SK-N-SH treated with all-trans-retinoic acid at 6 μM for 48 hours (cell line): ENCODE results near the gene TMEM37.

Source experiments
- CSRNP3 ChIP-seq: fragments of 250-450 bp; sonication (Bioruptor Pico); IDR thresholded peaks from 2 replicates; pipeline ENCODE4 v1.5.1; 2021; ENCODE audit warnings: mild to moderate bottlenecking, moderate library complexity
- GLIS3 ChIP-seq: fragments of 250-450 bp; sonication (Bioruptor Pico); IDR thresholded peaks from 2 replicates; pipeline ENCODE4 v1.5.0; 2020; ENCODE audit warnings: mild to moderate bottlenecking, moderate library complexity
- ISL1 ChIP-seq: fragments of 250-450 bp; sonication (Bioruptor Pico); IDR thresholded peaks from 2 replicates; pipeline ENCODE4 v2.1.2; 2022; ENCODE audit warnings: mild to moderate bottlenecking, moderate library complexity
- PATZ1 ChIP-seq: fragments of 250-450 bp; sonication (Bioruptor Pico); IDR thresholded peaks from 2 replicates; pipeline ENCODE4 v1.8.0; 2020; ENCODE audit warnings: mild to moderate bottlenecking, moderate library complexity, borderline replicate concordance
- POU6F1 ChIP-seq: fragments of 250-450 bp; sonication (Bioruptor Pico); IDR thresholded peaks from 2 replicates; pipeline ENCODE4 v1.8.0; 2021; ENCODE audit warnings: low read depth, mild to moderate bottlenecking, moderate library complexity, borderline replicate concordance
- PPARA ChIP-seq: fragments of 250-450 bp; sonication (Bioruptor Pico); IDR thresholded peaks from 2 replicates; pipeline ENCODE4 v1.5.0; 2020; ENCODE audit warnings: mild to moderate bottlenecking, borderline replicate concordance
- TCF4 ChIP-seq: fragments of 250-450 bp; sonication (Bioruptor Pico); IDR thresholded peaks from 2 replicates; pipeline ENCODE4 v1.8.0; 2021; ENCODE audit warnings: mild to moderate bottlenecking, moderate library complexity, borderline replicate concordance
- TOX ChIP-seq: fragments of 250-450 bp; sonication (Bioruptor Pico); IDR thresholded peaks from 2 replicates; pipeline ENCODE4 v1.8.0; 2021; ENCODE audit warnings: mild to moderate bottlenecking, moderate library complexity, borderline replicate concordance
- TSHZ2 ChIP-seq: fragments of 250-450 bp; sonication (Bioruptor Pico); IDR thresholded peaks from 2 replicates; pipeline ENCODE4 v1.5.0; 2020; ENCODE audit warnings: mild to moderate bottlenecking, moderate library complexity
- ZC3H10 ChIP-seq: fragments of 250-450 bp; sonication (Bioruptor Pico); IDR thresholded peaks from 2 replicates; pipeline ENCODE4 v1.5.1; 2021; ENCODE audit warnings: mild to moderate bottlenecking, moderate library complexity
- ZNF70 ChIP-seq: fragments of 450-650 bp; formaldehyde crosslinking; IDR thresholded peaks from 2 replicates; pipeline ENCODE4 v1.5.0; 2020; ENCODE audit warnings: mild to moderate bottlenecking, moderate library complexity
- ZNF8 ChIP-seq: fragments of 450-650 bp; formaldehyde crosslinking; IDR thresholded peaks from 2 replicates; pipeline ENCODE4 v1.5.0; 2020; ENCODE audit warnings: mild to moderate bottlenecking, moderate library complexity

- TF ChIP-seq PPARA (CRISPR knock-in tag): no peak
- no peak for TF ChIP-seq PATZ1 (CRISPR knock-in tag)
- TF ChIP-seq TSHZ2 (CRISPR knock-in tag): no peak
- TF ChIP-seq TCF4 (CRISPR knock-in tag): no peak
- no peak for TF ChIP-seq CSRNP3 (CRISPR knock-in tag)
- TF ChIP-seq POU6F1 (CRISPR knock-in tag): no peak
- no peak for TF ChIP-seq ZNF70 (CRISPR knock-in tag)
- no peak for TF ChIP-seq ZNF8 (CRISPR knock-in tag)
- no peak for TF ChIP-seq ZC3H10 (CRISPR knock-in tag)
- no peak for TF ChIP-seq TOX
- TF ChIP-seq GLIS3 (CRISPR knock-in tag): no peak
- TF ChIP-seq ISL1 (CRISPR knock-in tag): no peak
Measured at GRCh38 chr2:119422360-119423107, 9.1 kb upstream of the TMEM37 start.
